ENCODE results near the gene GOLGA7B.

- TF ChIP-seq CTCF (conservative IDR thresholded peaks at IDR 0.05; ENCODE audit: low read depth, low read length) (no peak), ELK1 (IDR thresholded peaks at IDR 0.05; ENCODE audit: borderline replicate concordance, low read depth, low read length) (no peak), POLR2A (IDR thresholded peaks at IDR 0.05; ENCODE audit: low read depth, low read length) (no peak), RFX5 (IDR thresholded peaks at IDR 0.05; ENCODE audit: low read depth, low read length) (no peak), USF2 (IDR thresholded peaks at IDR 0.05; ENCODE audit: low read depth, low read length) (no peak)
These were observed 29.6 kb downstream of the GOLGA7B start for GRCh38 chr10:97879241-97879640.
